GM18505 (cell line): ENCODE measurements around the gene NAA35.
"Not testable (repeated sequence)": the region's sequence is repeated elsewhere in the genome, so short reads cannot be mapped to it uniquely, and the experiment has no call there.

ENCODE experiments used
- ATAC-seq: cut with Tn5 transposase; IDR thresholded peaks from one replicate; pipeline ENCODE4 v1.9.1; 2021; ENCODE audit not compliant: unreplicated experiment
- POLR2A ChIP-seq: IDR thresholded peaks from 4 replicates; pipeline ENCODE4 v1.6.1; 2011; ENCODE audit warnings: borderline replicate concordance; ENCODE audit not compliant: insufficient read depth, insufficient read length; ENCODE audit errors: extremely low read depth

Gene NAA35

DNA sequence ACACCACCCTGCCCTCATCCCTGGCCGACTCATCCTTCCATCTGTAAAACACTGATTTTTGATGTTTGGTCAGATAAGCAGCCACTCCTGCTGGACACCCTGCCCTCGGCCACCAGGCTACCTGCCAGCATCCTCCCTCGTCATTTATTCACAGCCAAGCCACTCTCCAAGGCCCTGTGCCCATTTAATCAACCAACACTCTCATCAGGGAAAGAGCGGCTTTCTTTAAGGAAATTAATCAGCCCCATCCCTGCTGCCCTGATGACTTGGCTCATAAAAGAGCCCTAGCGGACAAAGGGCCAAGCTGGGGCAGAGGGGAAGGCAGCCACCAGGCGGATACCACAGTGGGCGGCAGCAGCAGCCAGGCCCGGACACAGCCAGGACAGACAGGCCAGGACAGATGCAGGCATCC is 106.0 kb downstream of the NAA35 start:
- ATAC-seq, result no peak
- TF ChIP-seq POLR2A, result no peak

DNA sequence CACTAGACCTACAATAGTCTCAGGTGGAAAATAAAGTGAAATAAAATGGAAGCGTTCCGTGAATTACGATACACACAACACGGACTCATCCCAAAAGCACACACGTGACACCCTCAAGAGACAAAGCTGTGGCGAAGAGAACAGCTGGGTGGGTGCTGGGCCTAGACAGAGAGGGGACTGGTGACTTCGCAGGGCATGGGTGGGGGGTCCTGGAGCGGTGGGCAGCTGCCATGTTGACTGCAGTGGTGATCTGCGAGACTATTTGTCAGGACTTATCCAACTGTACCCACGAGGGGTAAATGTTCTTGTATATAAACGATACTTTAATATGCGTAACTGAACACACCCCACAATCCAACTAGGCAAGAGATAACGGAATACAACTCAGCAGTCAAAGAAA is 106.4 kb downstream of the NAA35 start:
- ATAC-seq, result no peak
- TF ChIP-seq POLR2A, result no peak

DNA sequence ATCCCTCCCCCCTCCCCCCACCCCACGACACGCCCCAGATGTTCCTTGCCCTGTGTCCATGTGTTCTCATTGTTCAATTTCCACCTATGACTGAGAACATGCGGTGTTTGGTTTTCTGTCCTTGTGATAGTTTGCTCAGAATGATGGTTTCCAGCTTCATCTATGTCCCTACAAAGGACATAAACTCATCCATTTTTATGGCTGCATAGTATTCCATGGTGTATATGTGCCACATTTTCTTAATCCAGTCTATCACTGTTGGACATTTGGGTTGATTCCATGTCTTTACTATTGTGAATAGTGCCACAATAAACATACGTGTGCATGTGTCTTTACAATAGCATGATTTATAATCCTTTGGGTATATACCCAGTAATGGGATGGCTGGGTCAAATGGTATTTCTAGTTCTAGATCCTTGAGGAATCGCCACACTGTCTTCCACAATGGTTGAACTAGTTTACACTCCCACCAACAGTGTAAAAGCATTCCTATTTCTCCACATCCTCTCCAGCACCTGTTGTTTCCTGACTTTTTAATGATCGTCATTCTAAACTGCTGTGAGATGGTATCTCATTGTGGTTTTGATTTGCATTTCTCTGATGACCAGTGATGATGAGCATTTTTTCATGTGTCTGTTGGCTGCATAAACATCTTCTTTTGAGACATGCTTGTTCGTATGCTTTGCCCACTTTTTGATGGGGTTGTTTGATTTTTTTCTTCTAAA is 107.2 kb downstream of the NAA35 start:
- not testable (repeated sequence) for ATAC-seq

DNA sequence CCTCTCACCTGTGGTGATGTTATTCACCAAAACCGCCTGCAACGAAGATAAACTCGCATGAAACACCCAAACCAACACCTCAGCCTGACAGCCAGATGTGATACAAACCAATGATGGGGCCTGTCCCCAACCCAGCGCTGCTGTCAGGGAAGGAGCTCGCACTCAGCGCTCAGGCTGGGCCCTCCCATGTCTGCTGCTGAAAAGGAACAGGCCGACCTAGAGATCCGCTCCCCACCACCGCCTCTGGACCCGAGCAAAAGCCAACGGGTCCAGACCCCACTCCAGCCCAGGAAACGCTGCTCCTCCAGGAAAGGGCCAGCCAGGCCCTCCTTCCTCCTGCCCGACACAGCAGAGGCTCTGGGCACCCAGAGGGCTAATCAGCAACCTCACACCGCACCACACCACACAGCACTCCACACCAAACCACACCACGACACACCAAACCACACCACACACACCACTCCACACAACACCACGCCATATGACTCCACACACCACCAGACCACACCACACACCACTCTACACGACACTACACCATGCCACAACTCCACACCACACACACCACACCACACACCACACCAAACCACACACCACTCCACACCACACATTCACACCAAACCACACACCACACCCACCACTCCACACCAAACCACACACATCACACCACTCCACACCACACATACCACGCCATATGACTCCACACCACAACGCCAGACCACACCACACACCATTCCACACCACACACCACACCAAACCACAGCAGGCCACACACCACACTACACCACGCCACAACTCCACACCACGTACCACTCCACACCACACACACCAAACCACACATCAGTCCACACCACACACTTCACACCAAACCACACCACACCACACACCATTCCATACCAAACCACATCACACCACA is 111.9 kb downstream of the NAA35 start:
- ATAC-seq, result no peak
- no peak for TF ChIP-seq POLR2A

DNA sequence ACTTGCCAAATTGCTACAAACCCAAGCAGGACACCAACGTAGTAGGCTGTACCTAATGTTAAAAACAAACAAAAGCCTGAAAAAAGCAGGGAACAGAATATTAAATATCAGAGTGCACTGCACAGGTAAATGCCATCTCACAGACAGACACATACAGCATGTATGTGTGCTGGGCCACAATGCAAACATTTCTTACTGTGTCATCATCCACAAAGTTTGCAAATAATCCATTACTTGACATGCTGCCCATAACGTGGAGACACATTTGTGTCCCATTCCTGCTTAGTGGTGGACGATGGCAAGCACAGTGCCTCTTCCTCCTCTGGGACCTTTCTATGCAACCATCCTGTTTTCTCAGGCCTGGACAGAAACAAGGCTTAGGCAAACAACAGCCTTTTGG is 113.7 kb downstream of the NAA35 start:
- no peak for TF ChIP-seq POLR2A
- no peak for ATAC-seq

DNA sequence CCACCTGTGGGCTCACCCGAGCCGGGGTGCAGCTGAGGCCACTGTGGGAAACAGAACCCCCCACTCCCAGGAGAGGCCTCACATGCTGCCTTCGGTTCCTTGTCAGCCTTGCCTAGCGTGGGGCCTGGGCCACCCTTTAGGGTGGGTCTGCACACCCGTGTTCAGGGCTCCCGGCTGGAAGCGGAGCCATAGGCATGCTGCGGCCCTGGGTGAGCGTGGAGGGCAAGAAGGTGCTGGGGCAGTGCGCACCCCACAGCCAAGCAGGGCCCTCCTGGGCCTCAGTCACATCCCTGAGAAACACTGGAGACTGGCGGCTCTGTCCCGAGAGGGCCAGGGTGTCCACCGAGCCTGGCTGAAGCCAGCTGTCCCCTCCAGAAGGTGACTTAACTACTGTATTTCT is 116.5 kb downstream of the NAA35 start:
- no peak for TF ChIP-seq POLR2A
- no peak for ATAC-seq

DNA sequence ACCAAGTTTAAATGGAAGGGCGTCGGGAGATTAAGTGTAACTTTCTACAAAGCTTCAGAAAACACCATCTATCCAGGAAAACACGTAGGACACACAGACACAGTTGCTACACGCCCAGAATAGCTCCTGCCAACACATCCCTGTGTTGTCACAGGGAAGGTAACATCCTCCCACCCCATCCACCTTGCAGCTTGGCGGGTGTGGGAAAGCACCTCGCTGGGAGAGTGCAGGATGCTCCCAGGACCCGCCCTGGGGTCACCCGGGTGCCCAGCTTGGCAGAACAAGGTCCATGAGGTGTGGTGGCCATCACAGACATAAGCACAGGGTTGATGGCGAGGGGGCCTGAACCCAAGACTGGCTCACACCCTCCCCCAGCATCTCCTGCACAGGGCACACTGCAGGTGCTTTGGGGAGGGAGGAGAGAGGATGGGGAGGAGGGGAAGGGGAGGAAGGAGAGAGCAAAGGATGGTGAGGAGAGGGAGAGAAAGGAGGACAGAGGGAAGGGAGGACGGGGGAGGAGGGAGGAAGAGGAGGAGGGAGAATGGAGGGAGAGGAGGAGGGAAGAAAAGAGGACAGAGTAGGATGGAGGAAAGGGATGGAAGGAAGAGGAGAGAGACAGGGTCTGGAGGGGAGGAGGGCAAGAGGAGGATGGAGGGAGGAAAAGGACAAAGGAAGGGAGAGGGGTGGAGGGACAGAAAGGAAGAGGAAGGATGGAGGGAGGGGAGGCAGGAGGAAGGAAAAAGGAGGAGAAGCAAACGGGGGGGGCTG is 121.2 kb downstream of the NAA35 start:
- no peak for ATAC-seq
- no peak for TF ChIP-seq POLR2A

DNA sequence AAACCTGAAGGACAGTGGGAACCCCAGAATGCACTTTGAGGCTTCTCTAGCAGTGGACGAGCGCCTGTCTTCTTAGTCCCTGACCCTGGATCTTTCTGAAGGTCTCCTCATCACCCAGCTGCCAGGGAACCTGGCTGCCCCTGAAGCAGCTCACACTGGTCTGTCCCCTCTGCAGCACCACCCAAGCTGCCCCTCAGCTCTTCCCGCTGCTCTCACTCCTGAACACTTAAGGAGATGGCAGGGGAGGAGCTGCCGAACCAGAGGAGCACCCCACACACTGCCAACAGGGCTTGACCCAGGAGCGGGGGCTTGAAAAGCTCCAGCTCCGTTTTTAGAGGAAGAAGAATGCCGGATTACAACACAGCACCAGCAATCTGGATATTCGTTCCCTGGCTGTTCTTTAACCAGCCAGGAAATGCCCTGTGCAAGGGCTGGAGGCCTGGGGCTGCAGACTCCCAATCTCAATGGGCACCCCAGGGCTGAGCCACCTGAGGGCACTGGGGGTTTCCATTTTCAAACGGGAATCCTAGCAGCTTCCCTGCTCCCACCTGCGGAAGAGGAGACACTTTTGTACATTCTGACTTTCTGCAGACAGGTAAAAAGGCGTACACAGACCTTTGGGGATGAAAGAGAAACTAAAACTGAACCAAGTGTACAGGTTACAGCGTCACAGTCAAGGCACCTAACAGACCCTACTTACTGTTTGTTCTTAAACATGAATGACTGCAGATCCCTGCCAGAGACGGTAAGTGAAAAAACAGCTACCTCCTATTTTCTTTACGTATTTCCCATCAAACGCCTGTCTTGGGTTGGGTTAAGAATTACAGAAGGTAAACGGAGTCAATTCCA is 122.1 kb downstream of the NAA35 start:
- no peak for TF ChIP-seq POLR2A
- no peak for ATAC-seq

DNA sequence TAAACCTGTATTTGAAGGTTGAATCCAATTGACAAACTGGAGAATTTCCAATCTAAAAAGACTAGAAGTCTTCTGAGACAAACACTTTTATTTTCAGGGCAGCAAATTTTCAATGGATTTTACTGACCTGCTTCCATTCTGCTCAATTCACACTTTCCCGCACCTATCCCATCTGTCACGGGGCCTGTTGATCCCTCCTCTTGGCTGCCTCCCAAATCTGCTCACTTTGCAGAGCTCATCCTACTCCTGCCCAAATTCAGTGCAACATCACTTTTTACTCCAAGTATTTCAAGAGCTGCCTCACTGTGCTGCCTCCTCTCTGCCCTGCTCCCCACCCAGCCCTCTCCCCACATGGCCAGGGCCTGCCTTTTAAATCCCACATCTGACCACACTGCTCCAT is 123.3 kb downstream of the NAA35 start:
- ATAC-seq, result no peak
- TF ChIP-seq POLR2A, result no peak

DNA sequence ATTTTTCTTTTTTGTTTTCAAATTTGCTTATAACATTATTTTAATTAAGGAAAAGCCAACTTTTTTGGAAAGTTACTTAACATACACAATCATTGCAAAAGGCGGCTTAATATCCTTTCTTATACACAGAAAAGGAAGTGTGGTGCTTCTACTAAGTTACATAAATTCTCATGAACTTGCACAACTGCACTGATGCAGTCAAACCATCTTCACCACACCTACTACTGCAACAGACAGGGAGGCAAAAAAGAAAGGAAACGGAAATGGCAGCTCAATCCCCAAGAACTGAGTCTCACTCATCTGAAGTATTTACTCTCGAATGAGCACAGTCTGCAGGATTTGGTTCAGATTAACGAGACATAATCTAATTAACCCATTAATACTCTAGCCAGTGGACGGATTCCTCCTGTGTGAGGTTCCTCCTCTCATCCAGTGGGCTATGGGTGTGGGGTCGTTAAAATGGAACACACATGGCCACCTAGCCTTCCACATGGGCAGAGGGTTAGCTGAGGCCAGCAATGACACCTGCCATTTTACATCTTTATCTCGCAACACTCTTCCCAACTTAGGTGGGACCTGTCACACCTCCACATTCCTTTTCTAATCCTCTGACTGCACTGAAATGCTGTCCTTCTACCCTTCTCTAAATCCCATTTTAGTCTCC is 128.4 kb downstream of the NAA35 start:
- no peak for TF ChIP-seq POLR2A
- ATAC-seq, result no peak
